ENCODE results near the gene UGT1A3.
"Not testable (repeated sequence)": the region's sequence is repeated elsewhere in the genome, so short reads cannot be mapped to it uniquely, and the experiment has no call there.

The UGT1A3 gene

DNA sequence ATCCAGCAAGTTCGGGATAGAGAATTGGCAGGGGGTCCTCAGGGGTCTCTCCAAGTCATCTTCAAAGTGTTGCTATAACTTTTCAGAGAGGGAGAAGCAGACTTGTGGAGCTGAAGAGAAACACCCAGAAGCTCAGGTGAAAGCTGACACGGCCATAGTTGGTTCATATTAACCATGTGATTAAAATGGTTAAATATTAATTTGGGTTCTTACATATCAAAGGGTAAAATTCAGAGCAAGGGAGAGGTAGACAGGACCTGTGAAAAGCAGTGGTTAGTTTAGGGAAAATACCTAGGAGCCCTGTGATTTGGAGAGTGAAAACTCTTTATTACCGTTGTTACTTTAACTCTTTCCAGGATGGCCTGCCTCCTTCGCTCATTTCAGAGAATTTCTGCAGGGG lies 36.2 kb upstream of the UGT1A3 start, which contains the start of gene UGT1A6:
UGT1A6 (plus strand) TSS at position 243 of the 400 bp plus-strand sequence; CDS start at position 358, 115 bp downstream.
- Histone ChIP-seq H3K79me1 (ENCODE audit: low read length) (no peaks in the 10 kb centered on the region), H3K4ac (ENCODE audit: low read depth, low read length) (no peak within 1 kb of the TSS), H3K4me1 (ENCODE audit: control insufficient read depth, low read depth, low read length) (no peaks in the 10 kb centered on the region), H2BK120ac (ENCODE audit: low read depth, low read length) (no peak within 1 kb of the TSS), H3K23ac (ENCODE audit: low read length) (no peak within 1 kb of the TSS), H2BK15ac (replicated peaks; ENCODE audit: low read depth) (no peak within 1 kb of the TSS), H3K36me3 (ENCODE audit: control insufficient read depth, insufficient read depth, low read length) (no peaks in the 10 kb centered on the region), H4K5ac (ENCODE audit: low read length) (no peak within 1 kb of the TSS), H3K4me3 (ENCODE audit: low read length) (no peak within 1 kb of the TSS), H4K8ac (ENCODE audit: low read depth, low read length) (no peak within 1 kb of the TSS), H3K4me2 (ENCODE audit: low read length) (no peak within 1 kb of the TSS), H2AK5ac (ENCODE audit: low read length) (no peak within 1 kb of the TSS), H3K18ac (ENCODE audit: low read length) (no peak within 1 kb of the TSS), H3K79me2 (ENCODE audit: control insufficient read depth, insufficient read depth, low read length) (no peaks in the 10 kb centered on the region), H3K9ac (ENCODE audit: low read length) (no peak within 1 kb of the TSS), H3K56ac (ENCODE audit: low read length) (no peak within 1 kb of the TSS), H3K27me3 (ENCODE audit: insufficient read depth, low read length, poor library complexity) (no peaks in the 10 kb centered on the region), H3K27ac (ENCODE audit: low read depth, low read length) (no peak within 1 kb of the TSS), H2BK5ac (ENCODE audit: low read length) (no peak within 1 kb of the TSS)
- DNase-seq, result no peak
- WGBS (ENCODE audit: extremely low coverage, insufficient coverage, low lambda C conversion rate), result no CpG with 5 or more reads among the region's 4 CpGs

DNA sequence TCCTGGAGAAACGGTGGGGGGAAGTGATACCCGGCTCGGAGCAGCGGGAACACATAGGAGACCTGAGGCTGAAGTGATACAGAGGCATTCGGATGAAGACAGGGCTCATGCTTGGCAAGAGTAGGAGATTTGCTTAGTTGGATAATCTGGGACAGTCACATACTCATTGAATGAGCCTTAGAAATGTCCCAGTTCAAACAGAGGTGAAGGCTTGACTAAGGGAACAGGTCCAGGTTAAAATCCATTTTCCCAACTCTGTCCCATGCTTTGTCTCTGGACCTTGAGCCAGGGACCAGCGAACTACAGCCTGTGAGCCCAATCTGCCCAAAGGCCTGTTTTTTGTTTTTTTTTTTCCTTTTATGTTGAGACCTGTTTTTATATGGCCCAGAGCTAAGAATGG lies 34.9 kb upstream of the UGT1A3 start:
- H4K8ac ChIP-seq (ENCODE audit: low read depth, low read length), result no peak overlapping the region
- H3K56ac ChIP-seq (ENCODE audit: low read length), result no peak overlapping the region
- no peak overlapping the region for H3K27ac ChIP-seq (ENCODE audit: low read depth, low read length)
- no peaks in the 10 kb centered on the region for H3K79me1 ChIP-seq (ENCODE audit: low read length)
- no peak overlapping the region for H3K4ac ChIP-seq (ENCODE audit: low read depth, low read length)
- no peak overlapping the region for H4K5ac ChIP-seq (ENCODE audit: low read length)
- DNase-seq, result no peak
- H3K18ac ChIP-seq (ENCODE audit: low read length), result no peak overlapping the region
- no peak overlapping the region for H3K23ac ChIP-seq (ENCODE audit: low read length)
- no CpG with 5 or more reads among the region's 6 CpGs for WGBS (ENCODE audit: extremely low coverage, insufficient coverage, low lambda C conversion rate)
- no peak overlapping the region for H2BK15ac ChIP-seq (replicated peaks; ENCODE audit: low read depth)
- H3K9ac ChIP-seq (ENCODE audit: low read length), result no peak overlapping the region
- H2BK120ac ChIP-seq (ENCODE audit: low read depth, low read length), result no peak overlapping the region
- H3K4me1 ChIP-seq (ENCODE audit: control insufficient read depth, low read depth, low read length), result no peaks in the 10 kb centered on the region
- H3K4me3 ChIP-seq (ENCODE audit: low read length), result no peak overlapping the region
- no peak overlapping the region for H2AK5ac ChIP-seq (ENCODE audit: low read length)
- no peaks in the 10 kb centered on the region for H3K36me3 ChIP-seq (ENCODE audit: control insufficient read depth, insufficient read depth, low read length)
- H2BK5ac ChIP-seq (ENCODE audit: low read length), result no peak overlapping the region
- no peaks in the 10 kb centered on the region for H3K27me3 ChIP-seq (ENCODE audit: insufficient read depth, low read length, poor library complexity)
- no peak overlapping the region for H3K4me2 ChIP-seq (ENCODE audit: low read length)
- H3K79me2 ChIP-seq (ENCODE audit: control insufficient read depth, insufficient read depth, low read length), result no peaks in the 10 kb centered on the region

DNA sequence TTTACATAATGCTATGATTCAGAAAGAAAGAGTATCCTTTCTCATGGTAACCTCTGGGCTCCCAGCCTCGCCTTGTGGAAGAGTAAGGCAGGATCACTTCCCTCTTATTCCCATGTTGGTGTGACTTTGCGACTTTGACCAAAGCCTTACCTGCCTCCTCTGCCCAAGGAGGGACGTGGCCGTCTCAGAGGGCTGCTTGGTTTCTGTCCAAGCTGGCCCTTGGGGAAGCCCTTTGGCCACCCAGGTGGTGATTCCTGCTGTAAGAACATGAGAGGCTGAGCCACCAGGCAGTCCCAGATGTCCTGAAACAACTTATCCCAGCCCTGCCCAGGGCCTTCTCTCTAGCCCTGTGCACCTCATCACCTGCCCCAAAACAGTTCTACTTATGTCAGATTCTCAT lies 30.1 kb upstream of the UGT1A3 start:
- Histone ChIP-seq H2BK15ac (replicated peaks; ENCODE audit: low read depth) (no peak overlapping the region), H3K79me1 (ENCODE audit: low read length) (no peaks in the 10 kb centered on the region), H2AK5ac (ENCODE audit: low read length) (no peak overlapping the region), H3K27ac (ENCODE audit: low read depth, low read length) (no peak overlapping the region), H3K36me3 (ENCODE audit: control insufficient read depth, insufficient read depth, low read length) (no peaks in the 10 kb centered on the region), H4K8ac (ENCODE audit: low read depth, low read length) (no peak overlapping the region), H4K5ac (ENCODE audit: low read length) (no peak overlapping the region), H3K9ac (ENCODE audit: low read length) (no peak overlapping the region), H2BK120ac (ENCODE audit: low read depth, low read length) (no peak overlapping the region), H2BK5ac (ENCODE audit: low read length) (no peak overlapping the region), H3K18ac (ENCODE audit: low read length) (no peak overlapping the region), H3K4me1 (ENCODE audit: control insufficient read depth, low read depth, low read length) (no peaks in the 10 kb centered on the region), H3K4ac (ENCODE audit: low read depth, low read length) (no peak overlapping the region), H3K4me3 (ENCODE audit: low read length) (no peak overlapping the region), H3K56ac (ENCODE audit: low read length) (no peak overlapping the region), H3K27me3 (ENCODE audit: insufficient read depth, low read length, poor library complexity) (no peaks in the 10 kb centered on the region), H3K79me2 (ENCODE audit: control insufficient read depth, insufficient read depth, low read length) (no peaks in the 10 kb centered on the region), H3K23ac (ENCODE audit: low read length) (no peak overlapping the region), H3K4me2 (ENCODE audit: low read length) (no peak overlapping the region)
- no peak for DNase-seq
- WGBS (ENCODE audit: extremely low coverage, insufficient coverage, low lambda C conversion rate), result no CpG with 5 or more reads among the region's 4 CpGs

DNA sequence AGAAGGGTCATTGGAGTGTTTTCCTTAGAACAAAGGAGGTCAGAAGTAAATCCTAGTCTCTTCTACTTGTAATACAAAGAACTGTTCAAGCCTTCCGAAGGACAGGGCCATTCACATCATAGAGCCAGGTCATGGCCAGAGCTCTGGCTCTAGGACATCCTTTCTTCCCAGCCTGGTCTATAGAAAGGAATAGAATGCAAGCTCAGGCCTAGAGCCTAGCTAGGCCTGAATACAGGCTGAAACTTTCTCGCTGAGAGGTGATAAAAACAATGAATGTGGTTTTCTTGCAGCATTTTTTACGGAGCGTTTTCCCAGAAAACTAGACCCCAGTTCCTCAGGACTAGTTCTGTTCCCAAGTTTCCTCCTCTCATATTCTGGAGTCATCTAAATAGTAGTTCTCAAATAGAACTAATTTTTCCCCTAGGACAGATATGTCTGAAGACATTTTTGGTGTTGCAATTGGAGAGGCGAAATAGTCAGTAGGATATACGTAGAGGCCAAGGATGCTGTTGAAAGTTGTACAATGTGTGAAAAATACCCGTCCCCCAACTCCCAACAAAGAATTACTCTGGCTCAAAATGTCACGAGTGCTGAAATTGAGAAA lies 29.3 kb upstream of the UGT1A3 start:
- H3K23ac ChIP-seq (ENCODE audit: low read length), result no peak overlapping the region
- no peak overlapping the region for H3K9ac ChIP-seq (ENCODE audit: low read length)
- H3K36me3 ChIP-seq (ENCODE audit: control insufficient read depth, insufficient read depth, low read length), result no peaks in the 10 kb centered on the region
- H3K4me3 ChIP-seq (ENCODE audit: low read length), result no peak overlapping the region
- H2BK15ac ChIP-seq (replicated peaks; ENCODE audit: low read depth), result no peak overlapping the region
- no peak overlapping the region for H4K5ac ChIP-seq (ENCODE audit: low read length)
- WGBS (ENCODE audit: extremely low coverage, insufficient coverage, low lambda C conversion rate), result no CpG with 5 or more reads among the region's 8 CpGs
- H4K8ac ChIP-seq (ENCODE audit: low read depth, low read length), result no peak overlapping the region
- H2BK5ac ChIP-seq (ENCODE audit: low read length), result no peak overlapping the region
- no peaks in the 10 kb centered on the region for H3K79me1 ChIP-seq (ENCODE audit: low read length)
- no peak overlapping the region for H3K27ac ChIP-seq (ENCODE audit: low read depth, low read length)
- H3K79me2 ChIP-seq (ENCODE audit: control insufficient read depth, insufficient read depth, low read length), result no peaks in the 10 kb centered on the region
- no peaks in the 10 kb centered on the region for H3K27me3 ChIP-seq (ENCODE audit: insufficient read depth, low read length, poor library complexity)
- no peak overlapping the region for H3K4me2 ChIP-seq (ENCODE audit: low read length)
- H2BK120ac ChIP-seq (ENCODE audit: low read depth, low read length), result peak overlapping the region; percentile 36
- no peak for DNase-seq
- peak overlapping the region; percentile 70 for H3K18ac ChIP-seq (ENCODE audit: low read length)
- H3K4me1 ChIP-seq (ENCODE audit: control insufficient read depth, low read depth, low read length), result no peaks in the 10 kb centered on the region
- no peak overlapping the region for H2AK5ac ChIP-seq (ENCODE audit: low read length)
- no peak overlapping the region for H3K56ac ChIP-seq (ENCODE audit: low read length)
- H3K4ac ChIP-seq (ENCODE audit: low read depth, low read length), result no peak overlapping the region

DNA sequence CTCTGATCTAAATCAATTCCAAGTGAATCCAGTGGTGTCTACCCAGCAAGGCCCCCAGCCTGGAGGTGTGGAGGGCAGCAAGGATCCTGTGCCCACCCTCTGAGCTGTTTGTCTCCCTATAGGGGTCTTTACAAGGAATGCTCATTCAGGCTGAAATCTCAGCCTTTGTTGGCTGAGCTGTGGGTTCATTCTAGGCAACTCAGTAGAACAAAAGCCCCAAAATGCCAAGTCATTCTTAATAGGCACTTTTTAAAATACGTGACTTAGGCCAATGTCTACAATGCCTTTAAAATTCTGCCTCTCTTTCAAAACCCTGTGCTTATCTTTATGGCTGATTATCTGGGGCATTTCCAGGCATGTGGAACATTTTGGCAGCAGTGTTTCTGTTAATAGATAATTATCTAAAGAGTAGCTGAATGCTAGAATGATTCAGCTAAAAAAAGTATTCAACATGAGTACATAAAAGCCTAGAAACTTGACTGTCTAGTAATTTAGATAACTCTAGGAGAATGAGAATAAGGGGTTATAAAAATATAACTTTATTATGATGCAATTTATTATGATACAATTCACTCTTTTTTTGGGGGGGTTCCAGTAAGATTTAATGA lies 28.7 kb upstream of the UGT1A3 start:
- Histone ChIP-seq H3K27me3 (ENCODE audit: insufficient read depth, low read length, poor library complexity) (no peaks in the 10 kb centered on the region), H3K4me3 (ENCODE audit: low read length) (no peak overlapping the region), H3K9ac (ENCODE audit: low read length) (no peak overlapping the region), H3K79me2 (ENCODE audit: control insufficient read depth, insufficient read depth, low read length) (no peaks in the 10 kb centered on the region), H4K5ac (ENCODE audit: low read length) (no peak overlapping the region), H3K36me3 (ENCODE audit: control insufficient read depth, insufficient read depth, low read length) (no peaks in the 10 kb centered on the region), H2BK15ac (replicated peaks; ENCODE audit: low read depth) (no peak overlapping the region), H3K4ac (ENCODE audit: low read depth, low read length) (no peak overlapping the region), H2BK120ac (ENCODE audit: low read depth, low read length) (peak overlapping the region; percentile 36), H3K56ac (ENCODE audit: low read length) (no peak overlapping the region), H3K18ac (ENCODE audit: low read length) (peak overlapping the region; percentile 70), H3K4me2 (ENCODE audit: low read length) (no peak overlapping the region), H3K27ac (ENCODE audit: low read depth, low read length) (no peak overlapping the region), H3K4me1 (ENCODE audit: control insufficient read depth, low read depth, low read length) (no peaks in the 10 kb centered on the region), H4K8ac (ENCODE audit: low read depth, low read length) (no peak overlapping the region), H3K79me1 (ENCODE audit: low read length) (no peaks in the 10 kb centered on the region), H2AK5ac (ENCODE audit: low read length) (no peak overlapping the region), H3K23ac (ENCODE audit: low read length) (no peak overlapping the region), H2BK5ac (ENCODE audit: low read length) (no peak overlapping the region)
- no CpG with 5 or more reads among the region's 1 CpG for WGBS (ENCODE audit: extremely low coverage, insufficient coverage, low lambda C conversion rate)
- DNase-seq, result peak; percentile 51

DNA sequence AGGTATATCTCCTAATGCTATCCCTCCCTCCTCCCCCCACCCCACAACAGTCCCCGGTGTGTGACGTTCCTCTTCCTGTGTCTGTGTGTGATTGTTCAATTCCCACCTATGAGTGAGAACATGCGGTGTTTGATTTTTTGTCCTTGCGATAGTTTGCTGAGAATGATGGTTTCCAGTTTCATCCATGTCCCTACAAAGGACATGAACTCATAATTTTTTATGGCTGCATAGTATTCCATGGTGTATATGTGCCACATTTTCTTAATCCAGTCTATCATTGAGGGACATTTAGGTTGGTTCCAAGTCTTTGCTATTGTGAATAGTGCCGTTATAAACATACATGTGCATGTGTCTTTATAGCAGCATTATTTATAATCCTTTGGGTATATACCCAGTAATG lies 28.0 kb upstream of the UGT1A3 start:
- not testable (repeated sequence) for H3K18ac ChIP-seq (ENCODE audit: low read length); H3K23ac ChIP-seq (ENCODE audit: low read length); H4K8ac ChIP-seq (ENCODE audit: low read depth, low read length); H3K27me3 ChIP-seq (ENCODE audit: insufficient read depth, low read length, poor library complexity); H3K79me1 ChIP-seq (ENCODE audit: low read length); H4K5ac ChIP-seq (ENCODE audit: low read length); H2BK120ac ChIP-seq (ENCODE audit: low read depth, low read length); H3K4me1 ChIP-seq (ENCODE audit: control insufficient read depth, low read depth, low read length); H3K9ac ChIP-seq (ENCODE audit: low read length); H3K4me2 ChIP-seq (ENCODE audit: low read length); H3K27ac ChIP-seq (ENCODE audit: low read depth, low read length); H3K4me3 ChIP-seq (ENCODE audit: low read length); DNase-seq; H2BK15ac ChIP-seq (replicated peaks; ENCODE audit: low read depth); H2AK5ac ChIP-seq (ENCODE audit: low read length); H3K56ac ChIP-seq (ENCODE audit: low read length); H2BK5ac ChIP-seq (ENCODE audit: low read length); H3K36me3 ChIP-seq (ENCODE audit: control insufficient read depth, insufficient read depth, low read length); H3K4ac ChIP-seq (ENCODE audit: low read depth, low read length); H3K79me2 ChIP-seq (ENCODE audit: control insufficient read depth, insufficient read depth, low read length)
- WGBS (ENCODE audit: extremely low coverage, insufficient coverage, low lambda C conversion rate), result no CpG with 5 or more reads among the region's 5 CpGs
